Measurements from ENCODE around the gene AUP1.

GRCh38 chr2:74577448-74577847 is 47.9 kb upstream of the AUP1 start:
- TF ChIP-seq EZH2 (IDR thresholded peaks at IDR 0.05) = no peak
- TF ChIP-seq POLR2AphosphoS5 (IDR thresholded peaks at IDR 0.05; ENCODE audit: borderline replicate concordance, low read depth, low read length) = no peak
- TF ChIP-seq FOXP2 (optimal IDR thresholded peaks at IDR 0.05; ENCODE audit: control extremely low read depth, extremely low read length, insufficient read depth) = no peak
